ENCODE data around the gene CYP27B1.

Gene CYP27B1

GRCh38 chr12:57765698-57766463 is 997 bp downstream of the CYP27B1 start:
- Mint-ChIP-seq H3K27me3 (ENCODE audit: low read depth) (peaks cover 87% of the 10 kb centered on the region), H3K4me1 (peaks cover 19% of the 10 kb centered on the region), H3K4me3 (peak overlapping the region; percentile 39 to 74 (median 61)), H3K27ac (no peak overlapping the region), H3K36me3 (ENCODE audit: low read depth) (peaks cover 21% of the 10 kb centered on the region), H3K9me3 (no peaks in the 10 kb centered on the region)
- no peak for TF ChIP-seq CTCF (IDR thresholded peaks at IDR 0.05; ENCODE audit: unreplicated experiment in 3 of 3)

GRCh38 chr12:57765003-57765697 is 1.7 kb downstream of the CYP27B1 start:
- H3K4me3 Mint-ChIP-seq, result peak overlapping the region in 2 of 3 experiments; percentile 43 to 61
- peaks cover 17% of the 10 kb centered on the region for H3K36me3 Mint-ChIP-seq (ENCODE audit: low read depth)
- H3K27me3 Mint-ChIP-seq (ENCODE audit: low read depth), result peaks cover 92% of the 10 kb centered on the region

GRCh38 chr12:57764662-57765002 is 2.2 kb downstream of the CYP27B1 start:
- no peak for TF ChIP-seq CTCF (IDR thresholded peaks at IDR 0.05; ENCODE audit: unreplicated experiment in 3 of 3)
- peaks cover 9% of the 10 kb centered on the region for H3K4me1 Mint-ChIP-seq
- peaks cover 15% of the 10 kb centered on the region for H3K36me3 Mint-ChIP-seq (ENCODE audit: low read depth)
- no peak overlapping the region for H3K27ac Mint-ChIP-seq
- no peaks in the 10 kb centered on the region for H3K9me3 Mint-ChIP-seq
- H3K27me3 Mint-ChIP-seq (ENCODE audit: low read depth), result peaks cover 97% of the 10 kb centered on the region
- peak overlapping the region in 1 of 3 experiments; percentile 31 for H3K4me3 Mint-ChIP-seq

More at GRCh38 chr12:57765003-57765697, 1.7 kb downstream of the CYP27B1 start:
- TF ChIP-seq CTCF (IDR thresholded peaks at IDR 0.05; ENCODE audit: unreplicated experiment in 3 of 3), result peak in 1 of 3 experiments; percentile 28
- no peak overlapping the region for H3K27ac Mint-ChIP-seq
- peaks cover 14% of the 10 kb centered on the region for H3K4me1 Mint-ChIP-seq
- no peaks in the 10 kb centered on the region for H3K9me3 Mint-ChIP-seq

- Mint-ChIP-seq H3K4me1 (peaks cover 9% of the 10 kb centered on the region), H3K27me3 (ENCODE audit: low read depth) (peaks cover 97% of the 10 kb centered on the region), H3K27ac (no peak overlapping the region), H3K4me3 (peak overlapping the region; percentile 6 to 16 (median 14)), H3K9me3 (no peaks in the 10 kb centered on the region), H3K36me3 (ENCODE audit: low read depth) (peaks cover 17% of the 10 kb centered on the region)
- no peak for TF ChIP-seq CTCF (IDR thresholded peaks at IDR 0.05; ENCODE audit: unreplicated experiment in 3 of 3)
Measured at GRCh38 chr12:57763881-57764661, 2.8 kb downstream of the CYP27B1 start.

GRCh38 chr12:57762463-57762862 is 4.4 kb downstream of the CYP27B1 start:
- no peaks in the 10 kb centered on the region for H3K9me3 Mint-ChIP-seq
- H3K27me3 Mint-ChIP-seq (ENCODE audit: low read depth), result peaks cover 90% of the 10 kb centered on the region
- no peak overlapping the region for H3K27ac Mint-ChIP-seq
- H3K4me3 Mint-ChIP-seq, result no peak overlapping the region
- H3K4me1 Mint-ChIP-seq, result peaks cover 9% of the 10 kb centered on the region
- TF ChIP-seq CTCF (IDR thresholded peaks at IDR 0.05; ENCODE audit: unreplicated experiment in 3 of 3), result no peak
- H3K36me3 Mint-ChIP-seq (ENCODE audit: low read depth), result peaks cover 13% of the 10 kb centered on the region
